NCI-H1417 treated with DMSO at 0.1 percent for 48 hours (cell line): Measurements from ENCODE around the gene ZIC4.

Experiments
- DNase-seq: peaks from one replicate; lab custom pipeline; 2025; lab: John Stamatoyannopoulos, UW

Gene ZIC4

DNA sequence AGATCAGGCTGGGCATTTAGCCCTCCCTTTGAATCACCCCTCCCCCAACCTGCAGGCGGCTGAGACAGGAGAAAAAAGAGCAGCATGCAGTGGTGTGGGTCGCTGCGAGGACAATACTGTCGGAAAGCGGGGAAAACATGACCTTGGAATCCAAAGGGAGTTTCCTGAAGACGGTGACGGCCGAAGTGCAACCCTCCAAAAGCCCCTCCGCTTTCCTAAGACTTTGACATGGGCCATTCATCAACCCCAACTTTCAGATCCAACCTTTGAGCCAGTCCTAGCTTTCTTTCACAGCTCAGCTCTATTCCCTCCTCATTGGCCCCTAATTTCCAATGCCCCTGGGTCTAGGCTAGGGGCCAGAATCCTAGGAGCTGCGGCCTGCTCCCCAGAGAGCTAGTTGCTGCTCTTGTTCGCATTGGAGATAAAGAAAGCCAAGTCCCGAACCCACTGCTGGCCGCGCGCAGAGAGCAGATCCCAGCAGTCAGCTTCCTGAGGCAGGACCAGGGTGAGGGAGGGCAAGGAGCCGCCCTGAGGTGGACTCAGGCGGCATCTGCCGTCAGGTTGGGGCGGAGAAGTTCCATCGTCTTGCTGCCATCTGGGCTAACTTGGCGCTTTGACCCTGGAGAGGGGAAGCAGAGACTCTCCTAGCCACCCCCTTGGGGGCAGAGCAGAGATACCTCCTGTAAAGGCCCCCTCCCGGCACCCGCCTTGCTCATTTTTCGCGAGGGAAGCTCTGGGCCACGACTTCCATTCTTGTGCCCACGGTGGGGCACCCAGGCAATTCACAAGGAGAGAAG is 914 bp downstream of the ZIC4 start:
- DNase-seq, result no peak

DNA sequence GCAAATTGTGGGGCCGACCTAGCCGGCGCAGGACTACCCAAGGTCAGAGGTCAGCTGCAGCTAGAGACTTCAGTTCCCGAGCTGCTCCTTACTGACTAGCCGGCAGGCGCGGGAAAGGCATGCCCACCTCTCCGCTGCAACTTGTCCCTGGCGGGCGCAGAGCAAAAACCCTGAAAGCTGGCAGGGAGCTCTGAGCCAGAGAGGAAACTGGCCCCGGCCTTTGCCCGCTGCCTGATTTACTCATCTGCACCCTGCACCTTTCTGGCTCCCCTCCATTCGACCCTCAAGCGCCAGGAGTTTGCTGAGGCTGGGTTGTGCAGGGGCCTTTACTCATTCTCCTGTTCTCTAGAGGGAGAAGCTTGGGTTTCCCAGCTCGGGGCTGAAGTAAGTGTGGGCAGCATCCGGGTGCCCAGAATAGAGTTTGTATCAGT is 1.5 kb downstream of the ZIC4 start:
- no peak for DNase-seq

DNA sequence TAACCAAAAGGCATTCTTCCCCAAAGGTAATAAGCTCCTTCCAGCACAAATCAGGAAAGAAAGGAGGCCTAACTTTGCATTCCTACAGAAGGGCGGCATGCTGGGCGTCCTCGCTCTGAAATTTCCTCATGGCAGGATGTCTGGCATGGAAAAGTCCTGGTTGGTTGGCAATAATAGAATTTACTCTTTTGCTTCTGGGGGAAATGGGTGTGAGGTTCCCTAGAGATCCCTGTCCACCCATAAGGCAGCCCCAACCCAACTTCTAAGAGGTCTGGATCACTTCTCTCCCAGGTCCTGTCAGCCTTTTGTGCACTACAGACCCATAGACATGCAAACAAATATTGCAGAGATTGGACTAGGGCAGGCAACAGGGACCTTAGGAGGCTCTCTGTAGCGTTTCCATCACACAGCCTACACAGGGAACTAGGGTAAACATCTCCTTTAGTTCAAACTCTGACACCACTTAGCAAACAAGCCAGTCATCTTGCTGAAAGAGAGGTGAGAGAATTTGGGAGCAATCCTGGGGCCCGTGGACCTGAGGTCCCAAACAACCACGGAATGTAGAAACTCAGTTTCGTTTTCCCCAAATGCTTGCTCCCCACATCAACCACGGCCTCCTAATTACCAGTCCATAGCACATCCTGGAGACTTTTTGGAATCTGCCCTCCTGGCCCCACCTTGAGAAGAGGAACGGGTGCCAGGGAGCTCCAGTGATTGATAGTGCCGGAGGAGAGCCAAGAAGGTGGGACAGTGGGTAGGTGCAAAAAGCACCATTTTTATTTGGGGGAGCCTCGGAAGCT is 2.1 kb downstream of the ZIC4 start:
- DNase-seq, result no peak

DNA sequence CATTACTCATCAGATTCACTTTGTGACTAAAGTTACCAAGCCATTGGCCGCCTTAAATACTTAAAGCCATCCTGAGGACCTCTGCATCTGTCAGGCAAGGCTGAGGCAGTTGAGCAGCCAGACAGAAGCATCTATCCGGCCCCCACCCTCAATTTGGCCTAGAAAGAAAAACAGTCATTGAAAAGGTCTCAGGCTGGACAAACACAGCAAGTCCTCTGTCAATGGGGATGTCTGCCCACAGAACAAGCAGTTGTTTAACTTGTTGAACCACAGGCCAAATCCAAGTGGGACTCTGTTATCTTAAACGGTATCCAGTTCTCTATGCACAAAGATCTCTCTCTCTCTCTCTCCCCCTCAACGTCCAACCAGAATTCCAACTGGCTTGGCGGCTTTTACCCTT is 2.8 kb downstream of the ZIC4 start:
- no peak for DNase-seq

DNA sequence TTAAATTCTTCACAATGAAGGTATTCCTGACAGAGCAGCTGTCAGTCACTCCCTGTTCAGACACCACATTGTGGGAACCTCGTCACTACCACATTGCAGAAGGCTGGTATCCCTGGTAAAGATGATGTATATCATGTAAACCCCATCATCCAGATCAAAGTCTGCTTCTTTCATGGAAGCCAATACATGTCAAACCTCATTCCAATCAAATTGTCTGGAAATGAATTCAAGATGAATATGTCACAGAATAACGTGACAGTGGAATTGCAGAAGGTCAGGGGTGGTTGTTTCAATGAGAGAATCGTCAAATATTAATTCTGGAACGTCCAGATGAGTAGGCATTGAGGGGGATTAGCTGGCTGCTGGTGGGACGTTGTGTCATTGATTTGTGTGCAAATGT is 4.2 kb downstream of the ZIC4 start:
- no peak for DNase-seq

DNA sequence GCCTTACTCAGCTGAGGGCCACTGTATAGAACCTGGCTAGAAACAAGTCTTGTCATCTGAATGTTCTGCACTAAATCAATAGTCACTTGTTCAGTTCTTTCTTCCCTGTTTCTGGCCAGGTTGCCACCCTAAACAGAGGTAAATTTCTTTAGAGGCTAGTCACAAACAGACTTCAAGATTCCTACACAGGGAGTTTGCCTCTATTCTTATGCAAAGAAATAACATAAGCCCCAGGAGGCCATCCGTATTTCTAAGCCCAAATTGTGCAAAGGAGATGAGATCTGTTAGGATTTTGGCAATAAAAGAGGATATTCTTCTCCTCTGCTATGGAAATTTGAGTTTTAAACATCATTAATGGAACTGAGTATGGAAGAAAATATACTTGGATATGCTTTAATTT is 4.9 kb downstream of the ZIC4 start:
- no peak for DNase-seq

DNA sequence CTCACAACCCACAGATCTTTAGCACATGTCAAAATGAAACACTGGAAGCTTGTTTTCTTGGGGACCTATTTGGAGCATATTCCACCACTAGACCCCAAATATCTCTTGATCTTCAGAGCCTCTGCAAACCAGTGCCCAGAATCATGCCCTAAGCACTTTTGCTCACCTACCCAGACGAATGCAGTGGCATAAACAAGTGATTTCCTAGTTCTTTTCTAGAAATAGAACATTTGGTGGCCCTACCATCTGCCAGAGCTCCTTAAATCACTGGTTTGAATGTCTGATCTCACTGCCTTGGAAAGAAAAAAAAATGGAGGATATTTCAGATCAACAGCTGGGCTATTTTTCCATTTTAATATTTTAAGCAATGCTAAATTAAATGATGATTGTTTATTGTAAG is 5.3 kb downstream of the ZIC4 start:
- DNase-seq, result no peak

DNA sequence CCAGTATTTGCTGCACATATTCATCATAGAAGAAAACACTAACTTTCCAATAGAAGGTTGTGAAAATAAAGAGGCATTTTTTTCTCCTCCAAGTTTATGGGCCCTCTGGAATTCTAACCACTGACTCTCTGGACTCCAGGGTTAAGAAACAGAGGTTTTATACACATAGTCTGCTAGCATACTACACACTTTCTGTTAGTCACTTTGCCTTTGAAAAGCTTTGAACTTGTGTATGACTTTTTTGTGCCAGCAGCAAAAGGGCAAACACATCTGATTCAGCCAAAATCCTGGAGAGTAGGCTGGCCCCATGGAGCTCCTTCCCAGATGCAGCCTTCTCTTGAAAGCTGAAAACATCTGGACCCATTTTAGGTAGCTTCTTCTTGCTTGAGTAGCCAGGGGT is 6.2 kb downstream of the ZIC4 start:
- DNase-seq, result no peak

DNA sequence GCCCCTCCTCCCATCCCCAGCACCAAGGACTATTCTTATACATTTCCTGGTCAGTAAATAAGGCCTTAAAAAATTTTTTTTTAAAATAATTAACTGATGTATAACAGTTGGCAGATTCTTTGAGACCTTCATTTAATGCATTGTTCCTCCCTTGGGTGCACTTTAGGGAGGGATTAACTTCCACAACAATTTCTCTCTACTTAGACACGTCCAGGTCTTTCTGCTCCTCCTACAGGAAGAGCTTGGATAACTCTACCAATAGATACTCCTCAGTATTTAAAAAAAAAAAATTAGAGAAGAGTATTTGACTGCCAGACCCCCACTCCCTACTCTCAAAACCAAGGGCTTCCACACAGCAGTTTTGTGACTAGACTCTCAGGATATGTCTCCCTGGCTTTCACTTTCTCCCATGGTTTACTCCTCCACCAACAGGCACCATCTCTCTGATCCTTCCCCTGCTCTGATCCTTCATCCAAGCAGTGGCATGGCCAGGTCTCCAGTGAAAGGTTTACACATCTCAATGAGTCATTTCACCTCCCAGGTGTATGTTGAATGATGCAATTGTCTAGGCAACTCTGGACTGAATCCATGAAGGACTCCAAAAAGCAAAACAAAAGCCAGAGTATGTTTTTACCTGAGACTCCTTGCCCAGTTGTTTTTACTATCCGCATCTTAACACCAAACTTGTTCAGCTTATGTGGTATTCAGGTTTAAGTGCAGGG is 7.4 kb downstream of the ZIC4 start:
- no peak for DNase-seq

DNA sequence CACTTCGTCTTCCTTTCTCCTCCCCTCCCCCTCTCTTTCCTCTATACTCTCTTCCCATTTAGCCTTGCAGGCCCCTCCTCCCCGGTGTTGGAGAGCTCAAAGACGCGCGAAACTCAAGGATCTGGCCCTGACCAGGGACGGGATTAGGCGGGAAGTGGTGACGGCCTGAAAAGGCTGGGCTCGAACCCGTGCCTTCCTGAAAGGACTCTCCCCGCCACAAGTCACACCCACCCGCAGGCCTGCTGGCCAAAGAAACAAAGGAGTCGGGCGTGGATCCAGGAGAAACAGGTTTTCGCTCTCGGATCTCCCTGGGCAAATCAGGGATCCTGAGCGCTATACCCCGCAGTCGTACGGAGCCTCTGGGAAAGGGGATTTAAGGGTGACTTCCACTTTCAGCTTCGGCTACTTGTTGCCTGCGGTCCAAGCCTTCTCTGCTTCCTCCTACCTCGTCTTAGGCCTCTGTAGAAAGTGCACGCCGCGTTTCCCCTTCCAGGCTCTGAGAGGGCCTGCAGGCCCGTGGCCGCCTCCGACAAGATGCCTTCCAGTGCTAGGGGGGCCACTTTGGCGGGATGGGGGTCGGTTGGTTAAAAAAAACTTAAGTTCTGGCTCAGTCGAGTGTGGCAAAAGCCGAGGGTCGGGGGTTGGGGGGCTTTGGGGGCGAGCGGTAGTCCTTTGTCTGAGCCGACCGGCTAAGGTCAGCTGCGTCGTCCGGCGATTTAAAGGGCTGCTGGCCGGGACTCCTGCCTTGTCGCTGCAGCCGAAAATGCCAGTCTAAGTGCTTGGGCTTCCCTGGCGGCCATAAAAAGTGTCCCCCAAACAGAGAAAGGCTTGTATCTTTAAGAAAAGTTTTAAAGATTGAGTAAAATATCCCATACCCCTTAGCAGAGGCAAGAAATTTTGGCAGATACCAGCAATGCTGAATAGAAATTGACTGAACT is 8.2 kb downstream of the ZIC4 start:
- no peak for DNase-seq

DNA sequence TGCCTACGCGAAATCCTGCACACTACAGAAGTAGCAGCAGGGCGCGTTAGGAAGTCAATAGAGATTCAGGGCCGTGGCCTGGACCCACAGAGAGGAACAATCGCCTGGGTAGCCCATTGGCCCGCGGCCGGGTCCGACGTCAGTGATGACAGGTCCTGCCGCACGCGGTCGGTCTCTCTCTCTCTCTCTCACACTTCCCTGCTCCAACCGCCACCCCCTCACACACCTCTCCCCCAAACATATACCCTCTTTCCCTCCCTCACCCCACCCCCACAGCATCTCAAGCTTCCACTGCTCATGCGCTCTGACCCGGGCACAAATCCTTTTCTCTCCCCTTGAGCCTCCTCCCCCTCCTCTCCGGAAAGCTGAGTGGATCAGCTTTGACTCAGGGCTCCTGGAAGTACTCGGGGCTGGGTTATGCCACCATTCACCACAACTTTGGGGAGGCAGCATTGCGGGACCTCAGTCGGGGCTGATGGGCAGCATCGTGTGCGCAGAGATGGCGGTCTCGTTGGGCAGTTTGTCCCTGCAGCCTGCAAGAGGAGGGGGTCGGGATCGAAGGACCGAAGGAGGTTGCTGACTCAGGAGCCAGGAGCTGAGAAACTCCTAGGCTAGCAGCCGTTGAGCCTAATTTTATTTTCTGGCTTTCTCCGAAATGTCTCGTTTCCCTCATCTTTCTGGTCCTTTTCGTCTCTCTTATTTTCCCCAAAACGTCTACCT is 9.0 kb downstream of the ZIC4 start:
- DNase-seq, result no peak

DNA sequence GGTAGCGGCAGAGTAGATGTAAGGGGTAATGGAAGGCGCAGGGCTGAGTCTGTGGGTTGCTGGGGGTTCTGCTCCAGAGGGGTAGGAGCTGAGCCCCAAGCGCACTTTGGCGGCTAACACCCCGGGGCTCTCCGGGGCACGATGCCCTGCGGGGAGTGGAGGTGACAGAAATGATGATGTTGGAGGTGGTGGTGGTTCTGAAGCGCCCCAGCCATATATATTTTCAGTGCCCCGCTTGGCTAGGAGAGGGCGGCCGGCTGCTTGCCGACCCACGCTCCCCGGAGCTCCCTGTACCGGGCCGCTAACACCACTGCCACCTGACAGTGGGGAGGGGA is 9.7 kb downstream of the ZIC4 start:
- no peak for DNase-seq

DNA sequence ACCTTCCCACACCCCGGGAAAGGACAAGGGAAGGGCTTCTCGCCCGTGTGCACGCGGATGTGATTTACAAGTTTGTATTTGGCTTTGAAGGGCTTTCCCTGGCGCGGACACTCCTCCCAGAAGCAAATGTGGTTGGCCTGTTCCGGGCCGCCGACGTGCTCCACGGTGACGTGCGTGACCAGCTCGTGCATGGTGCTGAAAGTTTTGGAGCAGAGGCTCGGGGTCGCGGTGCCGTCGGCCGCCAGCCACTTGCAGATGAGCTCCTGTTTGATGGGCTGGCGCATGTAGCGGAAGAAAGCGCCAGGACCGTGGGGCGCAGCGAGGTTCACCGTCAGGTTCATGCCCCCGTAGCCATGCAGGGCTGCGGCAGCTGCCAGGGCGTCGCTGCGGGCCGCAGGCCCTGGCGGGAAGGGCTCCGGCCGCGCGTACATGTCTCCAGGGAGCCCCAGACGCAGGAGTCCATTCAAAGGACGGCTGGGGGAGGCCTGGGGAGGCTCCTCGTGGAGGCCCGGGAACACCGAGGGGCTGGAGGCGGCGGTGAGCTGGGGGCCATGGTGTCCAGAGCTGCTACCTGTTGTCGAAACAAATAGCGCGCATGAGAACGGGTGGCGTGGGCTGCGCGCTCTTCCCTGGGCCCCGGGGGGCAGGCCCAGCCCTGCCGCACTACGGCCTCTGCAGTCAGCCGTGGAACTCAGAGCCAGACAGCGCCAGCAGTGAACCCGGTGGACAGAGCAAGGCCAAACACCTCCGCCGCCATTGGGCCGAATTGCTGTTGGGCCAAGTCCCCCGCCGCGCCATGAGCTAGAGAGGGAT is 10.2 kb downstream of the ZIC4 start:
- no peak for DNase-seq

DNA sequence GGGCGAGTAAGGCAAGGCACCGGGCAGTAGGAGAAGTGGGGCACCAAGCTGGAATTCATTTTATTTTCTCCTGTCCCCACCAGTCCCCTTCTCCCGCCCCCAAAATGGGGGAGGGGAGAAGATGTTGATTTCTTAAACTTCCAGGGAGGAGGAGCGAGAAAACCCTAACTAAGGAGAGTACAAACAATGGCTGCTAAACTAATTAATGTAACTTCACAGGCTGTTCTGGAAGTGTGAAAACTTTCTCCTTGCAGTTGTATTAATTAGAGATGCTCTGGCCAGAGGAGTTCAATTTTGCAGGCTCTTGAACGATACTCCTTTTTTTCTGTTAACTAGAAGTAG is 11.5 kb downstream of the ZIC4 start:
- no peak for DNase-seq

DNA sequence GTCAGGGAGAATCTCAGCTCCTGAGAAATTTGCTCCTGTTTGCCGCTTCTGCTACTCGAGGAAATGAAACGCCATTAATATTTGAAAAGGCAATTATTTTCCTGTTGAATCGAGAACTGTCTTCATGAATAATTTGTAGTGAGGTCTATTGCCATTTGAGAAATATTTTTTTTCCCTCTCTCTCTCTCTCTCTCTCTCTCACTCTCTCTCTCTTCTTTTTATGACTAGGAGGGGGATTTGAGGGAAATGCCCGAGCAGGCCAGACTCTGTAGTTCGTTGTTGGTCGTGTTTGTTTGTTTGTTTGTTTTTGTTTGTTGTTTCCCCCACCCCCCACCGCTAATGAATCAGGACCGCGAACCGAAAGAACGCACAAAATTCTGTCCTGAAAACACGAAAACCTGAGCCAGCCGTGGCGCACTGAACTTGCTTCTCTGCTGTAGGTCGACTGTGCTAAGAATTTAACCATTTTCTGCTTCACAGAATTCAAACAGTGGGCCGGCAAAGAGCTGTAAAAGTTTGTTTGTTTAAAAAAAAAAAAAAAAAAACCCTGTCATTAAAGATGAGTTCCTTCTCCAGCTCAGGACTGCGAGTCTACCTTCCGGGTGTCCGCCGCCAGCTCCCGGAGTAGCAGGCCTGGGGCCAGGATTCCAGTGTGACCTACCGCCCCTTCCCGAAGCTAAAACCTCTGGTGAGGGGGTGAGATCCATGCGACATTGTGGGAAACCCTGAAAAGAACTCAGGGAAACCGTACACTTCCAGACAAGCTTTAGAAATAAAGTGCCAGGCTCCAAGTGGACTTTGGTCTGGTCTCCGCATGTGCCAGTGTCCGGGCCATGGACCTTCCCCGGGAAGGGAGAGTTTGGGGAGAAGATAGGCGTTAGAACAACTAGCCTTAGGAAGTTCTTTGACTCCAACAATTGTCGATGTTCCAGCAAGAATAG is 12.1 kb downstream of the ZIC4 start:
- DNase-seq, result no peak

DNA sequence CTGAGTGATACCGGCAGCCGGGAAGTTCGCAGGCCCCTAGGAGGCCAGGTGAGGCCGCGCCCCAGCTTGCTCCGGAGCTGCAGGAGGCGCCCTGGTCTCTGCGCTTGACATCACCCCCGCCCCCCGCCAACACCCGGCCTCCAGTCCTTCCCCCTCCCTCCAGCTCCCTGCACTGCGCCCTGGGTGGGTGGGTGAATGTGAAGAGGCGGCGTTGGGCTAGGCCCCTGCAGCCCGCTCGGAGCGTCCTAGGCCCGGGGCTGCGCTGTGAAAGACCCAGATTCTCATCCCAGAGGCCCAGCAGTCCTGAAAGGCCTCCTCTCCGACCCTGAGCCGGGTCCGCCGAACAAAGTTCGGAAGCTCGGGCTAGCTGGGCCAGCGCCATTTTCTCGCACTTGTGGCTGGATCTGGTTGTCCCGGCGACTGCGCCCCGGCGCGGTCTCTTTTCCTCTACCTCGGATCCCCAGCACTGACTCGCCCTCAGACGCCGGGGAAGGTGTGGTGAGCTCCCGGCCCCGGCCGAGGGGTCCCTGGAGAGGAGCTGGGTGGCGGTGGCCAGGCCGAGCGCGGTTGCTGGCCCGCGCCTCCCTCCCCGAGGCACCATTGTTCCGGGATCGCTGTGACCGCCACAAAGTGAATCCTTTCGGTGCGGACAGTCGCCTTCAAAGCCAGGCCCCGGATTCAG is 12.9 kb downstream of the ZIC4 start:
- no peak for DNase-seq

DNA sequence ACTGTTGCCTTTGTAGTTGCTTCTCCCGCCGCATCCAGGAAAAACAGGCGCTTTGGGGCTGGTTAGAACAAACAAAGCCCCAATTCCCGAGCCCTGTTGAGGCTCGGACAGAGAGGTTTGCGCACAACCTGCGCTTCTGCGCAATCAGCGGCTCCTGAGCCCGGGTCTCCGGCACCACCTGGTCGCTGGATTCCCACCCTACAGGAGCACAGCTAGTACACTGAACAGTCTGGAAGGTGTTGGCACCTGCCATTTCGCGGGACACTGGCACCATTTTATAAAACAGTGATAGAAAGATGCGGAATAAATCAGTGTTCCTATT is 13.8 kb downstream of the ZIC4 start:
- no peak for DNase-seq

DNA sequence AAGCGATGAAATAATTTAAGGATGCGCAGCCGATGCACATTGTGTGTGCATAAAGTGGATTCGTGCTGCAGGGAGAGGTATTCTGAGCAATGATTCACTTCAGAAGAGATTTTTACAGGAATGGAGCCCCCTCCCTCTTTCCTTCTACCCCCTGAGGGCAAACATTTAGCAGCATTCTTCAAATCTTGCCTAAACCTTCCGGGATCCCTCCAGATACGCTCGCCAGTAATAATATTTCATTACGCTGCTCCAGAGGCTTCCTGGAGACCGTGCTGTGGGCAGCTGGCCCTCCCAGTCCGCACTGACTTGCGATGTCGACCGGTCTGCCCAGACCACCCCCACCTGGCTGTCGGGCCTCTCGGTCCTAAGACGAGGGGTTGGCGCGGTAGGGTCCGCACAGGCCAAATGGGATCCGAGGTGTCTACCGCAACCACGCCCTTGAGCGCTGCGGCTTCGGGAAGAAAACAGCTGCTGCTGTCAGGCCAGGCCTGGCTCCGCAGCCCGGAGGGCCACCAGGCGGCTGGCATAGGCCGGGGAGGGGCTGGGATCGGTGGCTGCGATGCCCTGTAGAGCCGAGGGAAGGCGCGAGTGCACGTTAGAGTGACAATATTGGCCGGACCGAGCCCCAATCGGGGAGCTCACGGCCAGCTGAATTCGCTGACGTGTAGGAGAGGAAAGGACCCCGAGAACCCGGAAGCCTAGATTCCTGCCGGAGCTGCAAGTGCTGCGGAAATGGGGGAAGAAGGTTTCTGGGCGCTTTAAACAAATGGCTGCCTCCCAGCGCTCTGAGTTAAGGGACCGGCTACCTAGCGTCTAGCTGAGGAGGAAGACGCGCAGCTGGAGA is 14.3 kb downstream of the ZIC4 start:
- no peak for DNase-seq
